Measurements from ENCODE around the gene TSPAN8. TPM values are rescaled to one million over a fixed set of nuclear protein-coding genes. Genes with fewer than 3 reads are reported as not detected.

Gene TSPAN8
- total RNA-seq, 3 donors from 2014 or later (not counting 1 experiment from before 2014, with no cell fraction given), result not detected

GRCh38 chr12:71108355-71108754 is 49.4 kb downstream of the TSPAN8 start:
- ATAC-seq, result no peak
- no peak for TF ChIP-seq CTCF (IDR thresholded peaks at IDR 0.05)
- no peaks in the 10 kb centered on the region for H3K4me1 Mint-ChIP-seq
- H3K4me3 Mint-ChIP-seq, result no peak overlapping the region
- Histone ChIP-seq H3K27ac (ENCODE audit: low read length) (no peak overlapping the region), H3K27me3 (ENCODE audit: control insufficient read depth, insufficient read depth, low read length) (no peaks in the 10 kb centered on the region), H3K4me1 (ENCODE audit: control insufficient read depth, insufficient read depth, low read length) (no peaks in the 10 kb centered on the region), H3K9me3 (ENCODE audit: control insufficient read depth, insufficient read depth, low read length) (peaks cover 3% of the 10 kb centered on the region), H3K4me3 (ENCODE audit: low read length) (no peak overlapping the region), H3K36me3 (ENCODE audit: control insufficient read depth, insufficient read depth, low read length) (no peaks in the 10 kb centered on the region)
- peaks cover 8 to 13% of the 10 kb centered on the region in 2 donors for H3K9me3 Mint-ChIP-seq
- H3K27ac Mint-ChIP-seq, result no peak overlapping the region
- no peaks in the 10 kb centered on the region for H3K36me3 Mint-ChIP-seq
- WGBS (ENCODE audit: insufficient coverage), result 89% methylated on average over 3 of the region's 3 CpGs
- intact Hi-C loops (cut with micrococcal nuclease), result no loop called here
- no peak for DNase-seq
- no peaks in the 10 kb centered on the region for H3K27me3 Mint-ChIP-seq (ENCODE audit: low read depth in 2 of 2)

- ATAC-seq, result no peak
- intact Hi-C loops (cut with micrococcal nuclease), result no loop called here
- TF ChIP-seq CTCF (IDR thresholded peaks at IDR 0.05), result no peak
- Histone ChIP-seq H3K4me1 (ENCODE audit: control insufficient read depth, insufficient read depth, low read length) (no peaks in the 10 kb centered on the region), H3K4me3 (ENCODE audit: low read length) (no peak overlapping the region), H3K27ac (ENCODE audit: low read length) (no peak overlapping the region), H3K27me3 (ENCODE audit: control insufficient read depth, insufficient read depth, low read length) (no peaks in the 10 kb centered on the region), H3K36me3 (ENCODE audit: control insufficient read depth, insufficient read depth, low read length) (no peaks in the 10 kb centered on the region), H3K9me3 (ENCODE audit: control insufficient read depth, insufficient read depth, low read length) (peaks cover 3% of the 10 kb centered on the region)
- DNase-seq, result no peak
- H3K27me3 Mint-ChIP-seq (ENCODE audit: low read depth in 2 of 2), result no peaks in the 10 kb centered on the region
- H3K27ac Mint-ChIP-seq, result no peak overlapping the region
- no peak overlapping the region for H3K4me3 Mint-ChIP-seq
- no peaks in the 10 kb centered on the region for H3K36me3 Mint-ChIP-seq
- 100% methylated on average over 1 of the region's 1 CpG for WGBS (ENCODE audit: insufficient coverage)
- H3K9me3 Mint-ChIP-seq, result peaks cover 8 to 12% of the 10 kb centered on the region in 2 donors
- no peaks in the 10 kb centered on the region for H3K4me1 Mint-ChIP-seq
These were observed 49.9 kb downstream of the TSPAN8 start for GRCh38 chr12:71107936-71108335.

- no peak overlapping the region for H3K27ac Mint-ChIP-seq
- no peaks in the 10 kb centered on the region for H3K4me1 Mint-ChIP-seq
- Histone ChIP-seq H3K9me3 (ENCODE audit: control insufficient read depth, insufficient read depth, low read length) (peaks cover 3% of the 10 kb centered on the region), H3K36me3 (ENCODE audit: control insufficient read depth, insufficient read depth, low read length) (no peaks in the 10 kb centered on the region), H3K27ac (ENCODE audit: low read length) (no peak overlapping the region), H3K4me1 (ENCODE audit: control insufficient read depth, insufficient read depth, low read length) (no peaks in the 10 kb centered on the region), H3K4me3 (ENCODE audit: low read length) (no peak overlapping the region), H3K27me3 (ENCODE audit: control insufficient read depth, insufficient read depth, low read length) (no peaks in the 10 kb centered on the region)
- peaks cover 5 to 9% of the 10 kb centered on the region in 2 donors for H3K9me3 Mint-ChIP-seq
- no peaks in the 10 kb centered on the region for H3K36me3 Mint-ChIP-seq
- no peaks in the 10 kb centered on the region for H3K27me3 Mint-ChIP-seq (ENCODE audit: low read depth in 2 of 2)
- no peak for TF ChIP-seq CTCF (IDR thresholded peaks at IDR 0.05)
- intact Hi-C loops (cut with micrococcal nuclease), result no loop called here
- ATAC-seq, result no peak
- no peak for DNase-seq
- no peak overlapping the region for H3K4me3 Mint-ChIP-seq
These were observed 51.8 kb downstream of the TSPAN8 start for GRCh38 chr12:71105956-71106355.

- H3K36me3 ChIP-seq (ENCODE audit: control insufficient read depth, insufficient read depth, low read length), result no peaks in the 10 kb centered on the region
- H3K9me3 Mint-ChIP-seq, result peaks cover 18 to 19% of the 10 kb centered on the region in 2 donors
- peaks cover 9% of the 10 kb centered on the region for H3K36me3 Mint-ChIP-seq
- no peaks in the 10 kb centered on the region for H3K27me3 Mint-ChIP-seq (ENCODE audit: low read depth in 2 of 2)
- ATAC-seq (no peak), DNase-seq (no peak)
- H3K4me1 ChIP-seq (ENCODE audit: control insufficient read depth, insufficient read depth, low read length), result no peaks in the 10 kb centered on the region
- no peak overlapping the region for H3K4me3 Mint-ChIP-seq
- H3K27me3 ChIP-seq (ENCODE audit: control insufficient read depth, insufficient read depth, low read length), result no peaks in the 10 kb centered on the region
- no peaks in the 10 kb centered on the region for H3K9me3 ChIP-seq (ENCODE audit: control insufficient read depth, insufficient read depth, low read length)
- intact Hi-C loops (cut with micrococcal nuclease), result no loop called here
- H3K27ac Mint-ChIP-seq, result no peak overlapping the region
- no peaks in the 10 kb centered on the region for H3K4me1 Mint-ChIP-seq
- no peak overlapping the region for H3K27ac ChIP-seq (ENCODE audit: low read length)
- no peak overlapping the region for H3K4me3 ChIP-seq (ENCODE audit: low read length)
- 33% methylated on average over 2 of the region's 2 CpGs for WGBS (ENCODE audit: insufficient coverage)
- TF ChIP-seq CTCF (IDR thresholded peaks at IDR 0.05), result no peak
These were observed 65.5 kb downstream of the TSPAN8 start for GRCh38 chr12:71092290-71092689.

Data from natural killer cell (primary cell).